ENCODE measurements around the gene TMEM39A. TPM values are rescaled to one million over a fixed set of nuclear protein-coding genes. Genes with fewer than 3 reads are reported as not detected.

TMEM39A gene
- total RNA-seq, 1 donor from 2014 or later = 12.2 TPM

DNA sequence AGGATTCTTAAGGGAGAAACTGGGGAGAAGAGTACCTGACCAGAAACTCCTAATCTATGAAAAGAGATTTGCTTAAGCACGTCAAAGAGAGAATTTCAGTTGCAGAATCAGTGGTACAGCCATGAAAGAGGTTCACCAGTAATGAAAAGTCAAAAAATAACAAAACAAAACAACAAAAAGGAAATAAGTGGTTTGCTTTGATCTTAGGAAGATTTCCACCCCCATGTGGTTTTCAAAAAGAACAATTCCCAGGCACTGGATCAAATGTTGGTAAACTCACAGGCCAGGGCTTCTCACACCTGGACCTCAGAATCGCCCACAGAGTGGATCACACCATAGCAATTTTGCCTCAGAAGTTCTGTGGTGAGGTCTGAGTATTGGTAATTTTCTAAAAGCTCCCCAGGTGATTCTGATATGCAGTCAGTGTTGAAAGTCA lies 67.5 kb downstream of the TMEM39A start:
- H3K27me3 ChIP-seq (ENCODE audit: low read depth) = no peaks in the 10 kb centered on the region
- H3K4me3 ChIP-seq = no peak overlapping the region
- H3K27ac ChIP-seq (replicated peaks) = no peak overlapping the region
- peaks cover 12% of the 10 kb centered on the region for H3K4me1 ChIP-seq
- no peaks in the 10 kb centered on the region for H3K9me3 ChIP-seq (replicated peaks)
- no peak for DNase-seq
- TF ChIP-seq, protein P1, sequence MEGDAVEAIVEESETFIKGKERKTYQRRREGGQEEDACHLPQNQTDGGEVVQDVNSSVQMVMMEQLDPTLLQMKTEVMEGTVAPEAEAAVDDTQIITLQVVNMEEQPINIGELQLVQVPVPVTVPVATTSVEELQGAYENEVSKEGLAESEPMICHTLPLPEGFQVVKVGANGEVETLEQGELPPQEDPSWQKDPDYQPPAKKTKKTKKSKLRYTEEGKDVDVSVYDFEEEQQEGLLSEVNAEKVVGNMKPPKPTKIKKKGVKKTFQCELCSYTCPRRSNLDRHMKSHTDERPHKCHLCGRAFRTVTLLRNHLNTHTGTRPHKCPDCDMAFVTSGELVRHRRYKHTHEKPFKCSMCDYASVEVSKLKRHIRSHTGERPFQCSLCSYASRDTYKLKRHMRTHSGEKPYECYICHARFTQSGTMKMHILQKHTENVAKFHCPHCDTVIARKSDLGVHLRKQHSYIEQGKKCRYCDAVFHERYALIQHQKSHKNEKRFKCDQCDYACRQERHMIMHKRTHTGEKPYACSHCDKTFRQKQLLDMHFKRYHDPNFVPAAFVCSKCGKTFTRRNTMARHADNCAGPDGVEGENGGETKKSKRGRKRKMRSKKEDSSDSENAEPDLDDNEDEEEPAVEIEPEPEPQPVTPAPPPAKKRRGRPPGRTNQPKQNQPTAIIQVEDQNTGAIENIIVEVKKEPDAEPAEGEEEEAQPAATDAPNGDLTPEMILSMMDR (IDR thresholded peaks at IDR 0.05; ENCODE audit: borderline replicate concordance) = no peak
- H3K36me3 ChIP-seq = peaks cover 91% of the 10 kb centered on the region
- intact Hi-C loops (cut with micrococcal nuclease) = no loop called here

DNA sequence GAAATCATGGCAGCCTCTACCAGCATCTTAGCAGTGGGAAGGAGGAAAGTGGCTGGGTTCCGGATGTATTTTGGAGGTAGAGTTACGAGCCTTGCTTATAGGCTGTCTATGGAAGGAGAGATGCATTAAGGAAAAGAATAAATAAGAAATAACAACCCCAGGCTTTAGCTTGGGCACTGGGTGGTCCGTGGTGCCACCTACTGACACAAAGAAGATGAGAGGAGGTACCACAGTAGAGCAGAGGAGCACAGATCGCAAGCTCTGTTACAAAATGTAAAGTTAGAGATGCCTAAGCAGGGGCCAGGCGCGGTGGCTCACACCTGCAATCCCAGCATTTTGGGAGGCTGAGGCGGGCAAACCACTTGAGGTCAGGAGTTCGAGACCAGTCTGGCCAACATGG lies 74.8 kb downstream of the TMEM39A start:
- Histone ChIP-seq H3K9me3 (replicated peaks) (no peaks in the 10 kb centered on the region), H3K27ac (replicated peaks) (no peak overlapping the region), H3K27me3 (ENCODE audit: low read depth) (no peaks in the 10 kb centered on the region), H3K4me3 (no peak overlapping the region), H3K36me3 (peaks cover 81% of the 10 kb centered on the region), H3K4me1 (no peaks in the 10 kb centered on the region)
- TF ChIP-seq, protein P1 (IDR thresholded peaks at IDR 0.05; ENCODE audit: borderline replicate concordance) = no peak
- intact Hi-C loops (cut with micrococcal nuclease) = no loop called here
- no peak for DNase-seq

DNA sequence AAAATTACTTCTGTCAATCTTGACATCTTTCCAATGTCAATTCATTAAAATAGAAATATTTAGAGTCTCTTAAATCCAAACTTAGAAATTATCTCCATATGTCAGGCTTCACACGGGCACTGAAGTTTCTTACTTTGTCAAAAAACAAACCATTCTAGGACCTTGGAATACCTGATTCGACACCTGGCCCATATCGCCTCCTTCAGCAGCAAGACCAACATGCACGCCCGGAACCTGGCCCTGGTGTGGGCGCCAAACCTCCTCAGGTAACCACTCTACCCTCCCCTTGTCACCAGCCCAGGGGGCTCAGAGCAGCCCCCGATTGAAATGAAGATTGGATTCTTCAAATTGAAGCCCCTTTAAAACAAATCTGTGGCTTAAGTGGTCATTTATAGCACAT lies 81.3 kb downstream of the TMEM39A start:
- no peak for DNase-seq
- Histone ChIP-seq H3K4me1 (peaks cover 20% of the 10 kb centered on the region), H3K27ac (replicated peaks) (no peak overlapping the region), H3K27me3 (ENCODE audit: low read depth) (no peaks in the 10 kb centered on the region), H3K9me3 (replicated peaks) (no peaks in the 10 kb centered on the region), H3K4me3 (no peak overlapping the region), H3K36me3 (peaks cover 78% of the 10 kb centered on the region)
- TF ChIP-seq, protein P1 (IDR thresholded peaks at IDR 0.05; ENCODE audit: borderline replicate concordance) = no peak
- intact Hi-C loops (cut with micrococcal nuclease) = no loop called here

DNA sequence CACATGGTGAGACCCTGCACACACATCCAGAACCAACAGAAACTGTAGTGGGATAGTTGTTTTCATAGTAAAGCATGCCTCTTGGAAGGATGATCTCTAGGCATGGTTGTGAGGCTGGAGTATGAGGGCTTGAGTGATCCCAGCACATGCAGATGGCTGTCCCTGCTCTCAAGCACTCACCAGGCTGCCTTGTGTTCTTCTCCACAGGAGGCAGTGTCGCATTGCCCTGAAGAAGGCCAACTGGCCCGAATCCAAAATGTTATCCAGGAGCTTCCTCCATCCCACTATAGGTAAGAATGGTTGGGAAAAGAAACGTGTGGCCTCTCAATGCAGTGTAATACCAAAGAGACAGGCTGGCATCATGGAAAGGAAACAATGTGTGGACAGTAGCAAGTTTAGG lies 82.7 kb downstream of the TMEM39A start:
- Histone ChIP-seq H3K4me3 (no peak overlapping the region), H3K4me1 (peaks cover 20% of the 10 kb centered on the region), H3K36me3 (peaks cover 75% of the 10 kb centered on the region), H3K27me3 (ENCODE audit: low read depth) (no peaks in the 10 kb centered on the region), H3K27ac (replicated peaks) (no peak overlapping the region), H3K9me3 (replicated peaks) (no peaks in the 10 kb centered on the region)
- TF ChIP-seq, protein P1 (IDR thresholded peaks at IDR 0.05; ENCODE audit: borderline replicate concordance) = peak; percentile 41
- DNase-seq = no peak
- intact Hi-C loops (cut with micrococcal nuclease) = no loop called here

Other genes with a start within 250 kb of the TMEM39A start
- 12.7 TPM for gene B4GALT4, start 222.7 kb downstream of the TMEM39A start, total RNA-seq
- gene ARHGAP31, start 169.2 kb downstream of the TMEM39A start, total RNA-seq = 38.0 TPM
- 5.1 TPM for gene POGLUT1, start 5.3 kb upstream of the TMEM39A start, total RNA-seq
- 302 TPM for gene TIMMDC1, start 34.9 kb upstream of the TMEM39A start, total RNA-seq
- gene CD80, start 96.0 kb upstream of the TMEM39A start, total RNA-seq = not detected
- 9.8 TPM for gene ADPRH, start 115.9 kb upstream of the TMEM39A start, total RNA-seq
- gene PLA1A, start 134.3 kb upstream of the TMEM39A start, total RNA-seq = 2.8 TPM
- 512 TPM for gene POPDC2, start 197.0 kb upstream of the TMEM39A start, total RNA-seq
- gene COX17, start 213.8 kb upstream of the TMEM39A start, total RNA-seq = 165 TPM
- gene CFAP91, start 239.4 kb upstream of the TMEM39A start, total RNA-seq = 0.44 TPM

Data from left ventricle myocardium inferior (tissue), 1 donor.